Limb (tissue), 2 donors: ENCODE results near the gene LZTR1.

Source experiments
- DNase-seq, 2 donors: peaks; one replicate each; pipeline ENCODE4 v3.0.0-alpha.2; 2016; ENCODE audit errors: extremely low spot score in 2 of 2

Gene LZTR1

DNA sequence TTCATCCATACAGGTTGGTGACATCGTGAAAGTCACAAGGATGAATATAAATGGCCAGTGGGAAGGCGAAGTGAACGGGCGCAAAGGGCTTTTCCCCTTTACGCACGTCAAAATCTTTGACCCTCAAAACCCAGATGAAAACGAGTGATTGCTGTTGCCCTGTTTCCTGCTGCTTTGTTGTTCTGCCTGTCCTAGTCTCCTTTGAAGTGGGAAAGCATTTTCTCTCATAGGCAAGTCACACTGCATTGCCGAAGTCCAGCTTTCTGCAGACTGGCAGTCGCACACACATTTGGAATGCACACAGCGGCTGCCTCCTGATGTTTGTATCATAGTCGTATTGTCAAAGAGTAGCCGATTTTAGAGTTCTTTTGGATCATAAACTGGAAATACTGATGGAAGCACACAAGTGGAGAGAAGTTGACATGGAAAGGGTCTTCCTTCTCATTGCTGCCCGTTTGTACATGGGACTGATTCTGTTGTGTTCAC is 32.4 kb upstream of the LZTR1 start:
- no peak for DNase-seq

DNA sequence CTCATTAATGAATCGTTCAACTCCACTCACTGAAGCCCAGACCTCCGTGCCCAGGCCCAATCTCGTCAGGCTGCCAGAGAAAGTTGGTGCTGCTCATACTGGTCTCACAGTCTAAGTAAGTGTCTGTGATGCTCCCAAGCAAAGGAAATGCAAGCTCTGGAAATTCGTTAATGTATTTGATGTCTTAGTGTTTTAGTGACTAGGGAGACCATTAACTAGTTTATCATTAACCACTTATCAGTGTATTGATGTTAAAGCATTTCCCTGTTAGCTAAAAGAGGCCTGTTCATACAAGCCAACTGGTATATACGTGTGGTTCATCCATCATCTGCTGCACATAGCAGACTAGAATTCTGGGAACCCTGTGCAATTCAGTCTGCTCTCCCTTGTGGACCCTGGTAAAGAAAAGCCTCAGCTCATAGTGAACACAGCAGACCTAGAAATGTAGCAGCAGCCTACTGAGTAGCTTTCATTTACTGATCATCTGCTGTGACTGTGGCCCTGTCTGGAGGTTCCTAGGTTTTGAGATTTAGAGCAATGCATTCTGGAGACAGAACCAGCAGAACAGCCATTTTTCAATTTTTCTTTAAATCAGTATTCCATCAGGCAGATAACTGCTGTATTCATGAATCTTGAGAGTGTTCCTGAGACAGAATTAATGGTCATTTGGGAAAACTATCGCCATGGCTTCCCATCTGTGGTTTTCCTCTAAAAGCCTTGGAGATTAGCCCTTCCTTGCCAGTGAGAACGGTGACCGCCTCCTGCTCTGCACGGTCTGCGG is 30.8 kb upstream of the LZTR1 start:
- DNase-seq = no peak

DNA sequence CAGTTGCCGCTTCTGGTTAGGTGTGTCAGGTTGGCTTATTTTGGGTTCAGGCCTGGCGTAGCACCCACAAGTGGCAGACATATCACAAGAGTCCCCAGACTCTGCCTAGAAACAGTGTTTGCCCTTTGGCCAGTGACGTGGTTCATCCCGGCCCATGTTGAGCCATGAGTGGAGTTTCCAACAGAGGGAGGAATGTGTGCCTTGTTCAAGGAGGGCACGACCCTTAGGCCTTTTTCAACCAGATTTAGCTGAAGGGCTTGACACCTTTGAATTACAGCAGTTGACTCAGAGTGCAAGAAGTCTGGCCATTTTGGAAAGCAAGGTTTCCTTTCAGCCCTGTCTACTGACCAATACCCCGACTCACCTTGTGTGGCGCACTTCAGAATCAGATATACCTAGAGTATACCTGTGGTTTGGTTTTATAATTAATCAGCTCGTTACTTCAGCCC is 30.1 kb upstream of the LZTR1 start:
- DNase-seq = no peak

DNA sequence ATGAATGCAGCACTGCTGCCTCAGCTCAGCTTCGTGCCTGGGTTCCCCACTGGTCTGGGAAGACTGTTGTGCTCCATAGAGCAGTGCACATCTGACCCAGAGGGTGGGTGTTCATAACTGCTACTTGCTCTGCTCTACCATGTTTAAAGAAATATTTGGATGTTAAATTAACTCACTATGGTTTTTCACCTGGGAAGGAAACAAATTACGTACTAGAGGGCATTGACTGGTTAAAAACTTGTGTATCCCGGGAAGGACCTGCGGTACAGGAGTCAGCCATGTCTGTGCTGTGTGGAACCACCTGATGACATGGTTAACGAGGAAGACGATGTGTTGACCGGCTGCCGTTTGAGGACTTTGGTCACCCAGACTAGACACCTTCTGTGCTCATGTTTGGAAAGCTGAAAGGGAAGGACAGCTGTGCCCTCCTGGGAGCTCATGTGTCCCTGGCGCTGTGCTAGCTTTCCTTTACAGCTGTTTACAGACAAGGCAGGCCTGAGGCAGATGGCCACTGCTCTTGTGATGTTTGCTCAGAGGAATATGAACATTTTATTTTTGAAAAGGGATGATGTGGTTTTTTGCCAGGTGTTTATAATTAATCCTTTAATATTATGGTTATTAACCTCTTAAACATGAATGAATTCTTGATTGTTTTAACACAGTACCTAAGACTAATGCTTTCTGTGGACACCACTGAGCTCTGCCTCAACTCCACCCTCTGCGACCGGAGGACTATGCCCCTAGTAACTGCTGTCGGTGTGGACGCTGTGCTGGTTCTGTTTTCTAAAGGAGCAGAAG is 29.4 kb upstream of the LZTR1 start:
- DNase-seq = no peak

DNA sequence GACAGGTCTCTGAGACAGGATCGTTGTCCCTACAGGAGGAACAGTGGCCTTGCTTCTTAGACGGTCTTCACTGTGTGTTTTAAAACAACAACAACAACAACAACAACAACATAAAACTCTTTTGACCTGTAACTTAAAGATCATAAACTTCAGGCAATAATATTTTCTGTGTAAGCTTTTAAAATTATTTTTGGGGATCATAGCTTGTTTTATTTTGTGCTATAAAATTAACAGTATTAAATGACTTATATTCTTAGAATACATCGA is 28.8 kb upstream of the LZTR1 start:
- DNase-seq = no peak

DNA sequence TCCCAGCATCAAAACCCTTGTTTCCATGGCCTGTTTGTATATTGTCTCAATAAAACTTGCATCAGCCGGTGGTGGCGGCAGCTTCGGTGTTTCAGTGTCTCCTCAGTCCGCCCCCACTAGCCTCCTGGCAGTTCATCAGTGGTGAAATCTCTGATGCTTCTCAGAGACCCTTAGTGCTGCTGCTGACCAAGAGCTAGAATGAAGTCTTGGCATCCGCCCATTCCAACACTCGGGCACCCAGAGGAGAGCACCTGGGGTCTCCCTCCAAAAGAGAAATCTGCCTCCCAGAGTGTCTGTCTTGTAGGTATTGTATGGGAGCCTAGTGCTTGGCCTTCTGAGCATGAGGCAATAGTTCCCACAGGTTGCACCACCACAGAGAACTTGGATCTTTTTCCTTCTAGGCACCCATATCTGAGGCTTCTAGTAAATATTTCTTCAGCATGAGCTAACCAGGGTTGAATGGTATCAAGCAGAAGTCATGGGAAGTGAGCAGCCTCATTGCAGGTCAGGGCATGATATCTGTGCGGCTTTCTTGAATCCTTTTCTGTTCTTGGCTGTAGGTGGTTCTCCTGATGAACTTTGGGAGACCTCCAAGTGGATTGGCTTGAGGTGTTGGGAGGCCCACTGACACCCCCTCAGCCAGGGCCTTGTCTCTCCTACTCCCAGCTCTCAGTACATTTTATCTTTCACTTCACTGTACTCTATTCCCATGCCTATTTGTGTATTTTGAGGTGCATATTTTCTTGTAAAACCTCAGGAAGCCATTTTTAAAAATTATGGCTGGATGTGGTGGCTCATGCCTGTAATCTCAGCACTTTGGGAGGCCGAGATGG is 28.2 kb upstream of the LZTR1 start:
- DNase-seq = no peak

DNA sequence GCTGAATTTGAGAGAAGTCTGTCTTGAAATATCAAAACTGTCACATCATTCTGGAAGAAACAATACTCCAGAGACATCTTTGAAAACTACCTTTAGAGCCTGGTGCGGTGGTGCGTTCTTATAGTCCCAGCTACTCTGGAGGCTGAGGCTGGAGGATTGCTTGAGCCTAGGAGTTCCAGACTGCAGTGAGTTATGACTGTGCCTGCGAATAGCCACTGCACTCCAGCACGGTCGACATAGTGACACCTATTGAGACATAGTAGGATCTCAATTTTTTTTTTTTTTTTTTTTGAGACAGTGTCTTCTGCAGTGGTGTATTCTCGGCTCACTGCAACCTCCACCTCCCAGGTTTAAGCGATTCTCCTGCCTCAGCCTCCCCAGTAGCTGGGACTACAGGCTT is 26.5 kb upstream of the LZTR1 start:
- no peak for DNase-seq

DNA sequence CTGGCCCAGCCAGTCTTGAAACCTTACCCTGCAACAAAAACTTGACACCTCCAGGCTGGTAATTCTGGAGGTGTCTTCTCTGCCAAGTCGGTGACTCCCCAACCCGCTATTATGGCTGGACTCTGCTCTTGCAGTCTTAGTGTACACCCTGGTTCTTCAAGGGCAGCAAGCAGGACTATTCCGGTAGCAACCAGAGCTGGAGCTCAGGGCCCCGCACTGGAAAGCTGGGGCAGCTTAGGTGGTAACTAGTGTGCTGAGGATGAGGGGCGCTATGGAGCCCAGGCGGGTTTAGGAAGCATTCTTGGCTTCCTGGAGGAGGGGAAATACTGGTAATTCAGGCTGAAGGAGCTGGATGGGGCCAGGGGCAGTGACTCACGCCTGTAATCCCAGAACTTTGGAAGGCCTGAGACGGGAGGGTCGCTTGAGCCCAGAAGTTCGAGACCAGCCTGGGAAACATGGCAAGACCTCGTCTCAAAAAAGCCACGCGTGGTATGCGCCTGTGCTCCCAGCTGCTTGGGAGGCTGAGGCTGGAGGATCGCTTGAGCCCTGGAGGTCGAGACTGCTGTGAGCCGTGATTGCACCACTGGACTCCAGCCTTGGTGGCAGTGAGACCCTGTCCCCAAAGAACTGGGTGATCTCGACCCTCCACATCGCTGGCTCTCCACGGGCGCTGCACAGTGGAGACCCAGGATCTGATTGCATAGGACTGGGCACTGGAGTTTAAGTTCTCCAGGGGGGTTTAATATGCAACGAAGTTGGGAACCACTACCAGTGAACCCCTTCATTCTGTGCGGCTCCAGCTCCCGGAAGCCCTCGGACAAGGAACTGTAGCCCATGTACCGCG is 25.6 kb upstream of the LZTR1 start:
- no peak for DNase-seq

DNA sequence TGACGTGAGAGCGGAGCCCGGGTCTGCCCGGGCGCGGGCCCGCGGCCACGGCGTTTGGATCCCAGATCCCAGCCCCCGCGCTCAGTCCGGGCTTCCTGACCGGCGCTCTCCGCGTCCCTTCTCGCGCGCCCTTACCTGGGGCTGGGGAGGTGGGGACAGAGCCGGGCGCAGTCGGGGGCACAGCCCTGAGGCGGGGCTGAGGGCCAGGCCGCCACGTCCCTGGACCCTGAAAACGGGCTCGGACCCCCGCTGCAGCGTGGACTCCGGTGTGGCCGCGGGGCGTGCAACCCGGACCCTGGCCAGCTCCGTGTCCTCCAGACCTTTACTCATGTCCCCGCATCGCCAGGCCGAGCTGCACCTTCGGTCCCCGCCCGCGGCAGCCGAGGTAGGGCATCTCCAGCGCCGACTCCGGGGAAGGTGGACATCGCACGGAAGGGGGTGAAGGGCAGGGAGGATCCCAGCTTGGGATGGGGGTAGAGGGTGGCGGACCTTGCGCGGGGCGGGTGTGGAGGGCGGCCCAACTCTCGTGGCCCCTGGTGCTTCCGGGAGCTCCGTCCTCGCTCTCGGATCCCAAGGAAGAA is 24.9 kb upstream of the LZTR1 start:
- DNase-seq = no peak

DNA sequence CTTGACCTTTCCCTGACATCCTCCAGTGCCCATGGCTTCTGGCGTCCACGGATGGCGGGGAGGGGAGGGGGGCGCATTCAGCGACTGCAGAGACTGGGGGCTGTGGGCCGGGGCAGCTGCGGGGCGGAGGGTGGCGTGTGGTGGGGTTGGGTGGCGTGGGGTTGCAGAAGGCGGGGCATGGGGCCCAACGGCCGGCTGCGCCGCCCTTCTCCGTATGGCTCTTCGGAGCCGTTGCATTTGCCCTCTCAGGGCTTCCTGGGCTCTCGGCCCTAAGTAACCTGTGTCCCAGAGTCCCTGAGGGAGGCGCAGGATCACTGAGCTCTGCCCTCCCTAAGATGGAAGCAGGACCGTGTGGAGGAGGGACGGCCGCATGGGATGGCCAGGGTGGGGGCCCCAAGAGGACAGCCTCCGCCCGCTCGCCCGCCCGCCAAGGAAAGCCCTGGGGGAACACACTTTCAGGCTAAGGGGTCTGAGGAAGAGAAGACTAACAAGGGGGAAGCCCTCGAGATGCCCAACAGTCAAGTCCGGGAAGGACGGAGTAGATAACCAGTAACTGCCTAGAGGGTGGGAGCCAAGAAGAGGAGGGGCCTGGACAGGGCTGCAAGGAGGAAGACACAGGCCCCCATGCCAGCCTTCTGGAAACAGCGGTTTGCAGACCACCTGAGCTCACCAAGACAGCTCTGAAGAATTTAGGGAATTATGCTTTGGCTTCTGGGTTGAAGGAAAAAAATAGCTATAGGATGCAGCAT is 24.2 kb upstream of the LZTR1 start:
- DNase-seq = no peak

DNA sequence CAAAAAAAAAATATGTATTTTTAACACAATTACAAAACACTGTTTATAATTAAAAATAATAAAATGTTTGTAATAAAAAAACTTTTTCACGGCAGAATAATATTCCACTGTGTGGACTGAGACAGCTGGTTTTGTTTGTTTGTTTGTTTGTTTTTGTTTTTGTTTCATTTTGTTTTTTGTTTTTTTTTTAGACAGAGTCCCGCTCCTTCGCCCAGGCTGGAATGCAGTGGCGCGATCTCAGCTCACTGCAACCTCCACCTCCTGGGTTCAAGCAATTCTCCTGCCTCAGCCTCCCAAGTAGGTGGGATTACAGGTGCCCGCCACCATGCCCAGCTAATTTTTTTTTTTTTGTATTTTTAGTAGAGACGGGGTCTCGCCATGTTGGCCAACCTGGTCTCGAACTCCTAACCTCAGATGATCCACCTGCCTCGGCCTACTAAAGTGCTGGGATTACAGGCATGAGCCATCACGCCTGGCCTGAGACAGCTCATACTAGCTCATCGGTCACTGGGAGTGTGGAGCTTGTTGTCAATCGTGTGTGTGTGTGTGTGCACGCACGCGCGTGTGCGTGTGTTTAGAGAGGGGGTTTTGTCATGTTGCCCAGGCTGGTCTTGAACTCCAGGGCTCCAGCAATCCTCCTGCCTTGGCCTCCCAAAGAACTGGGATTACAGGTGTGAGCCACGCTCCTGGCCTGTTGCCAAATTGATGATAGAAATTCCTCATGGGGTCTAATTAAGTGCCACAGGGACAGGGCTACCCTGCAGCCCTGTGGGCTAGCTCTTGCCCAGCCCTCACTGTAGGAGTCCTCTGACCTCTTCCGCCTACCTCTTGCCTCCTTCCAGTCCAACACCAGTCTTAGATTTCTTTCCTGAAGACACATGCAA is 22.3 kb upstream of the LZTR1 start:
- no peak for DNase-seq

DNA sequence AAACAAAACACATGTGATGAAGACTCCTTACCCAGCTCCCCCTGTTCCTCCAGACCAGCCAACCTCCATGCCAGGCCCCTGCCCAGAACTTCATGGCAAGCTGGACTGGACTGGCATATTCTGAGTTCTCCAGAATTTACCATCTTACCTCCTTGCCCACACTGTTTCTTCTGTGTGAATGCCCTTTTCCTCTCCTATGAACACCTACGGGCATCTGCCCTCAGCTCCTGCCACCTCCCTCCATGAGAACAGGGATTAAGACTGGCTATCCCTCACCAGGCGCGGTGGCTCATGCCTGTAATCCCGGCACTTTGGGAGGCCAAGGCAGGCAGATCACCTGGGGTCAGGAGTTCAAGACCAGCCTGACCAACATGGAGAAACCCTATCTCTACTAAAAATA is 21.5 kb upstream of the LZTR1 start:
- no peak for DNase-seq

DNA sequence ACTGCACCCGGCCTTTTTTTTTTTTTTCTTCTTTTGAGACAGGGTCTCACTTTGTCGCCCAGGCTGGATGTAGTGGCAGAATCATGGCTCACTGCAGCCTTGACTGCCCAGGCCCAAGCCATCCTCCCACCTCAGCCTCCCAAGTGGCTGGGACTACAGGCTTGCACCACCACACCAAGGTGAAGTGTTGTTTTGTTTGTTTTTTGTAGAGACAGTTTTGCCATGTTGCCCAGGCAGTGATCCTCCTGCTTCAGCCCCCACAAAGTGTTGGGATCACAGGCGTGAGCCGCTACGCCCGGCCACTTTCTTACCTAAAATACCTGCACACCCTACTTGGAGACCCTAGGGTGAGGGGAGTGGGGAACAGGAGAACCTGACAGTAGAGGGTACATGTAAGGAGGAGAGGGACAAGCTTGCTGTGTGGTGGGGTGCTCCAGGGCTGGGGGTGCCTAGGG is 19.6 kb upstream of the LZTR1 start:
- no peak for DNase-seq

DNA sequence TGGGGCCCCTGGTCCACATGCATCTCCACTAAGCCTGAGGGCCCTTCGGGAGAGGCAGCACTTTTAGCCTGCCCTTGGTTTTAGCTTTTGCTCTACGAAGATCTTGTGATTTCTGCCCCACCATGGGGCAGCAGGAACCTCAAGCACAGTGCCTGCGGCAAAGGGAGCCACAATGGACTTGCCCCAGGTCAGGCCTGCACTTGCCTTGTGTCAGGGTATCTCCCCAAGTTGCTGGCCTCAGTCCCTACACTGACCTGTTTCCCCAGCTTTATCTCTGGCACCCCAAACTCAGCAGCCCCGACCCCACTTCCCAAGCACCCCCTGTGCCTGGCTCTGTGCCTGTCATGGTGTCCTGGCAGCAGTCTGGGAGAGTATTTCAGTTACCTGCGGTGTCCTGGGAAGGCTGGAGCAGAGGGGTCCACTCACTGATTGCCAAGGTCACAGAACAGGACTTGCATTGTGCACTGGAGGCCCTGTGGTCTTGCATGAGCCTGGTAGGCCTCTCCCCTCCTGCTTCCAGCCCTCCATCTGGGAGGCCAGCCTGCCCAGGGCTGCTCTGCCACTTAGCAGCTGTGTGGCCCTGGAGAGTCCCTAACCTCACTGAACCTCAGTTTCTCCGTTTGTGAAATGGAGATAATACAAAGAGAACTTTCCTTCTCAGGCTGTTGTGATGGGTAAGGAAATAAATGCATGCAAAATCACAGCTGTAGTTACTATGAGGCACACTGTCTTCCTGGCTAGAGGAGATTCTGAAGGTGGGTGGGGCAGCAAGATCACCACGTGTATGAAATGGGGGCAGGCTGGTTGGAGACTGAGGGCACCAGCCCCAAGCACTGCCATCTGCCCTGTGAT is 18.7 kb upstream of the LZTR1 start:
- no peak for DNase-seq

DNA sequence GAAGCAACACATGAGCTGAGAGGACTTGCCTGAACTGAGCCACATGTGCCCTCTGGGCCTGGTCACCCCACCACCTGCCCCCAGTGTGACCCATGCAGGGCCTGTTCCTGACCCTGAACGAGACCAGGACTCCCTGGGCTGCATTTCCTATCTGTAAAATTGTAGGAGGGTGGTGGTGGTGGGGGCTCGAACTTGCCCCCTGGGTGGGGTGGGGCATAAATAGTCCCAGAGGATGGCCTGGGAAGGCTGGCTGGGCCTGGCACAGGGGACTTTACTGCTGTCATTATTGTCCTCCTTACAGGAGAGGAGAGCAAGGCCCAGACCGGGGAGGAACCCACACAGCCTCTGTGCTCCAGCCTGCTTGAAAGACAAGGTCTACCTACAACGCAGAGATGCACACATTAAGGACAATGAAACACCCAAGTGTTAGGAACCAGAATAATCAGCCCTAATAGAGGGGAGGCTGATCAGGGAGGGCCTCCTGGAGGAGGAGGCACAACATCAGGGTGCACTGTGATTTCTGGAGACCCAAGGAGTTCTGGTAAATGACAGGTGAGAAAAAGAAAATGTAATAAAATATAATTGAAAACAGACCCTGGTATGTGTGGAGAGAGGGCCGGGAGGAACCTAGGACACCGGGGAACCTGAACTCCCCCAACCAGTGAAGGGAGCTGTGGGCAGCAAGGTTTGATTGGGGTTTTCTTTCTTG is 17.9 kb upstream of the LZTR1 start:
- no peak for DNase-seq

DNA sequence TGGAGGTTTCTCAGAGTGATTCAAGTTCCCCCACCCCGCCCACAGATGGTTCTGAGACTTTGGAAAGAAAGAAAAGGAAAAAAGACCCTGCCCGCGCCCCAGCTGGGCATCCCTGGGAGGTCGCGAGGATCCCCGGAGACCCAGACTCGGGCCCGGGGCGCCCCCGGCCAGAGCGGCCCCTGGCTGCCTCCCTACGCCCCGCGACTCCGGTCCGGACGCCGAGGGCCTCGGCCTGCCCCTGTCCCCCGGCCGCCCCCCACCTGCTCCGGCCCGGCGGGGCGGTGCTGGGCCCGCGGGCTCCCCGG is 17.3 kb upstream of the LZTR1 start:
- DNase-seq = no peak

DNA sequence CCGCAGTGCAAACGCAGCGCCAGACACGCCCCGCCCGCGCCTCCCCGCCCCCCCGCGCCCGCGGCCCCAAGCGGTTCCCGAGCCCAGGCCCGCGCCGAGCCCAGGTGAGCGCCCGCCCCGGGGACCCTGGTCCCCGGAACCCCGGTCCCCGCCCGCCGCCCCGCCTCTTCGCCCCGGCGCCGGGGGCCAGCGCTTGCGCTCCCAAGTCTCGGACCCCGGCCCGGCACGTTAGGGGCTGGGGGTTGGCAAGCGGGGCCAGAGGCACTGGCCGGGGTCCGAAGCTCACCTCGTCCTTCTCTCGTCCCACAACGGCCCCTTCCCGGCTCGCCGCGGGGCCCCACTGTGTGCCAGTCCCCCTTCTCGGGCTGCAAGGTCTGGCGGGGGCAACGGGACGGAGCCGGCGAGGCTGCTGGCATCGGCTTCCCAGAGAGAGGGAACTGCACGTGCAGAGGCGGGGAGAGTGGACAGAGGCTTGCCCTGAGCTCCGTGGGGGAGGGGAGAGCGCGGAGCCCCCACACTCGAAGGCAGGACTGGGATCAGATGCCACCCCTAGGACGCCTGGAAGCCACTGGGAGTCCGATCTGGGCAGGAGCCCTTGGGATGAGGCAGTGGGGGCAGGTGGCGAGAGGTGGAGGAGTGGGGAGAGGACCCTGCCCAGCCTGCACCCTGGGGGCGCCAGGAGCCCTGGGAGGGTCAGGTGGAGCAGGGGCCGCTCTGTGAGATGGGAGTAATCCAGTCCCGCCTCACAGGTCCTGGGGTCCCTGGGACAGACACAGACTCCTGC is 16.8 kb upstream of the LZTR1 start:
- no peak for DNase-seq
